Stimulated activated CD8-positive, alpha-beta memory T cell treated with anti-CD3 and anti-CD28 coated beads, Interleukin-7, amount 100 ng/mL, for 1 hour (primary cell): ENCODE measurements around the gene MTTP.

Source experiments
- DNase-seq, 2 donors: peaks; one replicate each; pipeline ENCODE4 v3.0.0-alpha.2; 2020; ENCODE audit warnings: low read depth in 2 of 2

The MTTP gene

GRCh38 chr4:99670409-99671073, 95.9 kb downstream of the MTTP start:
- no peak for DNase-seq
